Testis (tissue), 3 donors: ENCODE measurements around the gene CD3G. TPM values are rescaled to one million over a fixed set of nuclear protein-coding genes. Genes with fewer than 3 reads are reported as not detected.
A peak's percentile ranks its signal among the peaks of the same experiment; 100 is the strongest.
"Not testable (repeated sequence)": the region's sequence is repeated elsewhere in the genome, so short reads cannot be mapped to it uniquely, and the experiment has no call there.

ENCODE experiments used
- DNase-seq: peaks from one replicate; pipeline ENCODE4 v3.0.0-alpha.2; 2019
- H3K27ac ChIP-seq, 2 donors: fragments of 200-600 bp; sonication (generic); one replicate each; pipeline ENCODE4 v1.5.1; 2019
- H3K27me3 ChIP-seq: fragments of 200-600 bp; sonication (generic); one replicate; pipeline ENCODE4 v1.5.1; 2019
- H3K36me3 ChIP-seq: fragments of 200-600 bp; sonication (generic); one replicate; pipeline ENCODE4 v1.5.1; 2017; ENCODE audit warnings: low read depth; ENCODE audit errors: missing control alignments
- H3K4me1 ChIP-seq: fragments of 200-600 bp; sonication (generic); one replicate; pipeline ENCODE4 v1.5.1; 2019
- H3K4me3 ChIP-seq, 2 donors: fragments of 200-600 bp; sonication (generic); one replicate each; pipeline ENCODE4 v1.5.1; 2017 to 2019
- H3K9me3 ChIP-seq: fragments of 200-600 bp; sonication (generic); one replicate; pipeline ENCODE4 v1.5.1; 2017
- POLR2A ChIP-seq: fragments of 450-650 bp; IDR thresholded peaks from one replicate; pipeline ENCODE4 v1.6.1; 2017; ENCODE audit warnings: antibody characterized with exemption, mild to moderate bottlenecking, moderate library complexity
- WGBS, 2 donors: methylation state at CpG; one replicate each; pipeline ENCODE4 v1.1.5; 2018; 5-methylcytosine and 5-hydroxymethylcytosine counted together
- intact Hi-C: fragments of 100-400 bp; cut with DNase I; formaldehyde crosslinking; loops from one replicate; pipeline ENCODE4 v1.15.1; 2023; ENCODE audit warnings: low total_unique reads
- polyA plus RNA-seq: library from polyadenylated mRNA; stranded (reverse); fragments of 350-450 nt; fragmentation: Illumina TruSeq; extraction: RNeasy Lipid Tissue Mini Kit (QIAGEN cat#74804); gene quantifications from one replicate; pipeline ENCODE4 v1.2.3, GENCODE V29; 2014; ENCODE audit warnings: low read depth, low replicate concordance; ENCODE audit not compliant: insufficient read depth
- total RNA-seq, 2 donors: library from RNA; depleted of rRNA; stranded (reverse); fragments of >200 nt; gene quantifications; one replicate each; pipeline ENCODE4 v1.2.3, GENCODE V29; 2016
- TF ChIP-seq, protein P1 (sequence below), 3 experiments: fragments of 450-650 bp in 2 of 3; fragments of 200-600 bp in 1 of 3; sonication (generic) in 1 of 3; IDR thresholded peaks; one replicate each; pipeline ENCODE4 v1.5.1; 2016 to 2019; ENCODE audit warnings: antibody characterized with exemption in 3 of 3, mild to moderate bottlenecking in 2 of 3, moderate library complexity in 1 of 3

Gene CD3G
- total and polyA plus RNA-seq, 3 donors from 2014 or later = 0.08 to 0.99 (median 0.88) TPM

DNA sequence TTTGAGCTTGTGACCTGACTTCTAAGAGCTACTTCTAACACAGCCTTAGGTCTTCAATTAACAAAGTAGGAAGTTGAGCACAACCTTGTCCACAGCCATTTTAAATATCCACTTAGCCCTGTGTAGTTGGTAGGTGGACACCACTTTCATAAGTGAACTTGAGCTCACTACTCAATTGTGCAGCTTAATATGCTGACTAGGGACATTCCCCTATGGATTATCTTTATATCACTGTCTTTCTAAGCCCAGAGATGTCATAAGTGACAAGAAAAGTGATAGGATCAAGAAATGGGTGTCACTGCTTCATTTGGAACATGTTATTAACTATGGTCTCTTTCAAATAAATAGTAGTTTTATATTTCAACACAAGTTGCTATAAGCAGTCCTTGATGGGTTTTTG lies 53.3 kb downstream of the CD3G start:
- intact Hi-C loops = no loop called here
- H3K9me3 ChIP-seq = no peaks in the 10 kb centered on the region
- TF ChIP-seq, protein P1, sequence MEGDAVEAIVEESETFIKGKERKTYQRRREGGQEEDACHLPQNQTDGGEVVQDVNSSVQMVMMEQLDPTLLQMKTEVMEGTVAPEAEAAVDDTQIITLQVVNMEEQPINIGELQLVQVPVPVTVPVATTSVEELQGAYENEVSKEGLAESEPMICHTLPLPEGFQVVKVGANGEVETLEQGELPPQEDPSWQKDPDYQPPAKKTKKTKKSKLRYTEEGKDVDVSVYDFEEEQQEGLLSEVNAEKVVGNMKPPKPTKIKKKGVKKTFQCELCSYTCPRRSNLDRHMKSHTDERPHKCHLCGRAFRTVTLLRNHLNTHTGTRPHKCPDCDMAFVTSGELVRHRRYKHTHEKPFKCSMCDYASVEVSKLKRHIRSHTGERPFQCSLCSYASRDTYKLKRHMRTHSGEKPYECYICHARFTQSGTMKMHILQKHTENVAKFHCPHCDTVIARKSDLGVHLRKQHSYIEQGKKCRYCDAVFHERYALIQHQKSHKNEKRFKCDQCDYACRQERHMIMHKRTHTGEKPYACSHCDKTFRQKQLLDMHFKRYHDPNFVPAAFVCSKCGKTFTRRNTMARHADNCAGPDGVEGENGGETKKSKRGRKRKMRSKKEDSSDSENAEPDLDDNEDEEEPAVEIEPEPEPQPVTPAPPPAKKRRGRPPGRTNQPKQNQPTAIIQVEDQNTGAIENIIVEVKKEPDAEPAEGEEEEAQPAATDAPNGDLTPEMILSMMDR (IDR thresholded peaks at IDR 0.05) = no peak
- no peak for TF ChIP-seq POLR2A
- no peak for DNase-seq
- no peaks in the 10 kb centered on the region for H3K4me1 ChIP-seq
- no peaks in the 10 kb centered on the region for H3K27me3 ChIP-seq
- H3K27ac ChIP-seq = no peak overlapping the region
- no peak overlapping the region for H3K4me3 ChIP-seq
- H3K36me3 ChIP-seq = no peaks in the 10 kb centered on the region

DNA sequence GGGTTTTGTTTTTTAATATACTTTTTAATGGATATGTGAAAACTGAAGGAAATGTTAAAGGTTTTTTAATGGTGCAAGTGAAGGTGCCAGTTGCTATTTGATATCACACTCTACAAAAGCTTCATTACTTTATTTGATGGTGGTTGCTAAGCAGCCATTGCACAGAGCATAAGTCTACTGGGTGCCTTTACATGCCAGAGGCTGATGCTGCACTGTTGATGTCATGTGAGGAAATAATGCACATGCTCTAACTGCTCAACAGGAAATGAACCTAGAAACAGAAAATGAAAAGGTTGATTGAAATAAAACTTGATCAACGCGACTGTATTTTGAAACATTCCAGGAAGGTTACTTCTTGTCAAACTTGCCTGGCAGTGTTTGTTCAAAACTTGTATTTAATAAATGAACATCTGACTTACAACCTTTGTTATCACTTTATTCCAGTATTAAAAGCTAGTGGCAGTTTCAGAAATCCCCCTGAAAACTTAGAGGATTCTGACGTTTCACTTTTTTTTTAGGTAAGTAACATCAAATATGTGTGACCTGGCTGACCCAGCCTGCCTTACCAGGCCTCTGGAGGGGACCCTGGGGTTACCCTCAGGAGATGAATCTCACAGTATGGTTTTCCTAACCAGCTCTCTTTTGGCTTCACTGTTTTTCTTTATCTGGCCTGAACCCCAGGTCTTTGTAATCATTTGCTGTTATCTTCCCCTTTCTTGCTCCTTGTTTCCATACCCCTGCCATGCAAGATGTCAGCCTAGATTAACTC lies 54.8 kb downstream of the CD3G start:
- Histone ChIP-seq H3K27ac (no peak overlapping the region), H3K9me3 (no peaks in the 10 kb centered on the region), H3K36me3 (no peaks in the 10 kb centered on the region), H3K4me1 (peaks cover 13% of the 10 kb centered on the region), H3K27me3 (no peaks in the 10 kb centered on the region), H3K4me3 (no peak overlapping the region)
- TF ChIP-seq, protein P1 (IDR thresholded peaks at IDR 0.05) = no peak
- TF ChIP-seq POLR2A = no peak
- intact Hi-C loops = no loop called here
- DNase-seq = no peak
- 74 to 77% methylated on average over 3 of the region's 3 CpGs for WGBS, 2 donors

GRCh38 chr11:118401151-118401879 lies 57.2 kb downstream of the CD3G start, which contains the start of gene ATP5MG:
TSS of gene ATP5MG (plus strand) at chr11:118401606. CDS start at chr11:118401666, 60 bp downstream.
- WGBS, 2 donors = 0% methylated on average over 51 of the region's 51 CpGs
- peak; percentile 94 for DNase-seq
- Histone ChIP-seq H3K4me3 (peak within 1 kb of the TSS; percentile 87 to 99), H3K9me3 (no peaks in the 10 kb centered on the region), H3K4me1 (peaks cover 13% of the 10 kb centered on the region), H3K36me3 (no peaks in the 10 kb centered on the region), H3K27ac (peak within 1 kb of the TSS; percentile 86 to 88), H3K27me3 (no peaks in the 10 kb centered on the region)
- no peak for TF ChIP-seq POLR2A
- TF ChIP-seq, protein P1 (IDR thresholded peaks at IDR 0.05) = no peak
- intact Hi-C loops = loop anchor here (10.0 kb wide), 1 partner anchor 93 kb away; no protein-coding TSS in a partner anchor

DNA sequence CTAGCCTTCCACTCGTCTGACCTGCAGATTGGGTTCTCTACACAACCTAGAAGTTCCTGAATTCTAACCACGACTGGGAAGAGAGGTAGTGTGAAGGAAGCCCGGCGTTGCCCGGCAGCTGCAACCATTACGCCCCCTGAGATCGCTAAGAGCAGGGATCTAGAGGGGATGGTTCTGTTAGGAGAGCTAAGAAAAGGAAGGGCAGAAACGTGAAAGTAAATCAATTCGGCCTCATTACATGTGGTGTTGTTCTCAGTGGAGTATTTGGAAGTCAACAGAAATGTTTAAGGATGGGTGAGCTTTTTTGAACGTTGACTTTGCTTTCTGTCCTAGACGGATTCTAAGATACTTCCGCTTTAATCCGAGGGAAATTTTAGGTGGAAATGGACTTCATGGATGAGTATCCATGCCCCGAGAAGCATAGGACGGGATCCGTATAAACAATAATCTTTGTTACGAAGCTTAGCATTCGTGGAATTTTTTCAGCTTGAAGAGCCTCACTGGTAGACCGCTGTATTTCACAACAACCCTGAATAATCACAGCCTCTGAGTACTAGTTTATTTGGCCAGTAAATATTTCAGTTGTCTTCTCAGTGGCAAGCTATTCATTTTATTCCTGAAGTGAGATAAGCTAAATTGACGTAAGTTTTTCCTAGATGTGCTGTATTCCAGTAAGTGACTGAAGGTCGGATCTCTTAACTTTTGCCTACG lies 57.9 kb downstream of the CD3G start:
- peak overlapping the region; percentile 86 to 88 for H3K27ac ChIP-seq
- no peaks in the 10 kb centered on the region for H3K27me3 ChIP-seq
- peak overlapping the region; percentile 87 to 99 for H3K4me3 ChIP-seq
- no peaks in the 10 kb centered on the region for H3K36me3 ChIP-seq
- intact Hi-C loops = loop anchor here (10.0 kb wide), 1 partner anchor 93 kb away; no protein-coding TSS in a partner anchor
- TF ChIP-seq, protein P1 (IDR thresholded peaks at IDR 0.05) = no peak
- no peak for TF ChIP-seq POLR2A
- no peak for DNase-seq
- peaks cover 13% of the 10 kb centered on the region for H3K4me1 ChIP-seq
- 1% methylated on average over 22 of the region's 22 CpGs for WGBS, 2 donors
- H3K9me3 ChIP-seq = no peaks in the 10 kb centered on the region

GRCh38 chr11:118402594-118402993 lies 58.5 kb downstream of the CD3G start:
- H3K4me1 ChIP-seq = peaks cover 13% of the 10 kb centered on the region
- H3K27ac ChIP-seq, DNase-seq, H3K36me3 ChIP-seq, H3K9me3 ChIP-seq, H3K27me3 ChIP-seq: not testable (repeated sequence)
- WGBS, 2 donors = 51 to 55% methylated on average over 7 of the region's 7 CpGs
- peak overlapping the region; percentile 87 to 99 for H3K4me3 ChIP-seq
- intact Hi-C loops = loop anchor here (10.0 kb wide), 1 partner anchor 92 kb away; no protein-coding TSS in a partner anchor
